Stimulated activated CD4-positive, alpha-beta T cell treated with anti-CD3 and anti-CD28 coated beads, Interleukin-1b, Interleukin-23, amount 100 ng/mL, for 24 hours (primary cell): ENCODE data around the gene C4orf51.
"Not testable (repeated sequence)": the region's sequence is repeated elsewhere in the genome, so short reads cannot be mapped to it uniquely, and the experiment has no call there.

Experiments used
- DNase-seq, 4 experiments: peaks; one replicate each; pipeline ENCODE4 v3.0.0-alpha.2; 2020; ENCODE audit warnings: low read depth in 4 of 4, low spot score in 1 of 4

Gene C4orf51

GRCh38 chr4:145679991-145680455, at the start of gene C4orf51:
C4orf51 (plus strand) TSS chr4:145680146; CDS start chr4:145680204, 58 bp downstream.
- DNase-seq = no peak

- DNase-seq = no peak
Measured at GRCh38 chr4:145635117-145635516, 44.8 kb upstream of the C4orf51 start.

- no peak for DNase-seq
Measured at GRCh38 chr4:145635630-145636029, 44.3 kb upstream of the C4orf51 start.

GRCh38 chr4:145639186-145639698, 40.7 kb upstream of the C4orf51 start:
- DNase-seq = no peak

GRCh38 chr4:145640236-145640635, 39.7 kb upstream of the C4orf51 start:
- DNase-seq = not testable (repeated sequence)

GRCh38 chr4:145643295-145643694, 36.7 kb upstream of the C4orf51 start:
- DNase-seq = no peak

- no peak for DNase-seq
Measured at GRCh38 chr4:145644699-145645098, 35.2 kb upstream of the C4orf51 start.

- DNase-seq = no peak
Measured at GRCh38 chr4:145656156-145656555, 23.8 kb upstream of the C4orf51 start.

GRCh38 chr4:145660064-145660463, 19.9 kb upstream of the C4orf51 start:
- no peak for DNase-seq

GRCh38 chr4:145663194-145663593, 16.8 kb upstream of the C4orf51 start:
- DNase-seq = no peak

- DNase-seq = no peak
Measured at GRCh38 chr4:145665773-145666172, 14.2 kb upstream of the C4orf51 start.

GRCh38 chr4:145670422-145670821, 9.5 kb upstream of the C4orf51 start:
- no peak for DNase-seq

GRCh38 chr4:145679520-145679919, 426 bp upstream of the C4orf51 start:
- DNase-seq = no peak

- DNase-seq = no peak
Measured at GRCh38 chr4:145680902-145681301, 956 bp downstream of the C4orf51 start.

GRCh38 chr4:145681518-145681917, 1.6 kb downstream of the C4orf51 start:
- no peak for DNase-seq

GRCh38 chr4:145681956-145682355, 2.0 kb downstream of the C4orf51 start:
- no peak for DNase-seq

- no peak for DNase-seq
Measured at GRCh38 chr4:145686991-145687390, 7.0 kb downstream of the C4orf51 start.

GRCh38 chr4:145690610-145691009, 10.7 kb downstream of the C4orf51 start:
- no peak for DNase-seq

GRCh38 chr4:145691416-145691815, 11.5 kb downstream of the C4orf51 start:
- not testable (repeated sequence) for DNase-seq

GRCh38 chr4:145694929-145695328, 15.0 kb downstream of the C4orf51 start:
- no peak for DNase-seq

GRCh38 chr4:145697332-145697731, 17.4 kb downstream of the C4orf51 start:
- DNase-seq = no peak

- no peak for DNase-seq
Measured at GRCh38 chr4:145698507-145698906, 18.6 kb downstream of the C4orf51 start.

GRCh38 chr4:145703850-145704497, 24.0 kb downstream of the C4orf51 start:
- no peak for DNase-seq
